ENCODE measurements around the gene ACACA. TPM values are rescaled to one million over a fixed set of nuclear protein-coding genes. Genes with fewer than 3 reads are reported as not detected.
A peak's percentile ranks its signal among the peaks of the same experiment; 100 is the strongest.

ACACA gene
- total RNA-seq, 2 experiments from 2014 or later, result 38.6 to 46.3 TPM

DNA sequence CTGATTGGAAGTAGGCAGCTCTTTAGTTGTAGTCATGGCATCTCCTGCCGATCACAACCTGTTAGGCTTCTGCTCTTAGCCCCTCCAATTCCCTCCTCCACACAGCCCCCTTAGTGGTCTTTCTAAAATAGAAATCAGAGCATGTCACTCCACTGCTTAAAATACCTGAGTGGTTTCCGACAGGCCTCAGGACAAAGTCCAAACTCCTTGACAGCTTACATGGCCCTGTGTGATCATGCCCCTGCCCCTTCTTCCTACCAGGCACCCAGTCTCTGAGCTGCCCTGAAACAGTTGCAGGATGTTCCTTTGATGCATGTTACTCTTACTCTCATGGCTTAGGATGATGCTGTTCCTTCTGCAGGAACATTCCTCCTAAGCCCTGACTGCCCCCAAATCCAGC, 310.6 kb downstream of the ACACA start:
- H3K36me3 Mint-ChIP-seq (ENCODE audit: low read depth), result peaks cover 36% of the 10 kb centered on the region
- H3K9me3 Mint-ChIP-seq, result no peaks in the 10 kb centered on the region
- no peak overlapping the region for H3K4me3 Mint-ChIP-seq
- H3K27me3 Mint-ChIP-seq, result no peaks in the 10 kb centered on the region
- ChIA-PET CTCF (no interaction called here), POLR2A (no interaction called here)
- no peak overlapping the region for H3K27ac Mint-ChIP-seq
- no peak for DNase-seq
- H3K4me1 Mint-ChIP-seq, result peaks cover 26% of the 10 kb centered on the region

DNA sequence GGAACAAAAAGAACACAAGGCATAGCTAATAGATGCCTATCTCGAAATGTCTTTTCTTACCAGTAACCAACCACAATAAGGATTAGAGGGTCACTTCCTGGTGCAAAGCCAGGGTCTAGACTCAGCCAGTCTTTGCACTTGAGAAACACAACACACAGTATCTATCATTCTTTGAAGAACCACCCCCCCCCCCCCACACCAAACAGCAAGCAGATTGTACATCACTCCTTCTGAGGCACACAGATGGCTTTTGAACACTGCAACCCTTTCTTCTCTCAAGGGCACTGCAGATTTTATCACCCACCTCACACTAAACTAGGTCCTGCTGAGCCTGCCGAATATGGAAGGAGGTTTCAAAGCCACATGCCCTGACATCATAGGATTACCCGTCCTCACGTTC, 312.2 kb downstream of the ACACA start:
- ChIA-PET CTCF (interaction anchor here (1.2 kb wide), 1 partner anchor 46 kb away, joined by 3 read pairs; no protein-coding TSS in a partner anchor), POLR2A (no interaction called here)
- no peak overlapping the region for H3K4me3 Mint-ChIP-seq
- H3K27ac Mint-ChIP-seq, result no peak overlapping the region
- DNase-seq, result no peak
- peaks cover 45% of the 10 kb centered on the region for H3K36me3 Mint-ChIP-seq (ENCODE audit: low read depth)
- H3K27me3 Mint-ChIP-seq, result no peaks in the 10 kb centered on the region
- H3K4me1 Mint-ChIP-seq, result peaks cover 43% of the 10 kb centered on the region
- no peaks in the 10 kb centered on the region for H3K9me3 Mint-ChIP-seq

DNA sequence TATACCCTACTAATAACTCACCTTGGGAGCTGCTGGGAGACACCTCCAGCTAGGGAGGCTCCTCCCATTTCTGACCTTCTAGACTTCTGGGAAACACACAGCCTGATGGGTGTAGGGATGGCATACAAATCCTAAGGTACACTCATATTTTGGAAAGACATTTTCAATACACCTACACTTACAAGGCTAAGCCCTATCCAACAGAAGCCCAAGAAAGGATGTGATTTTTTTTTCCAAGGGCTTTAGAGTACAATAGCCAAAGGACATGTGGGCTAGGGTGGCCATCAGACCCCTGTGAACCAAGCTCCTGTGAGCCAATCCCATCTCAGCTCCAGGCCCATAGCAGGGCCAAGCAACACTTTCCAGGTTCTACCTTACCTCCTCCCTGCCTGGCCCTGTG, 313.9 kb downstream of the ACACA start:
- peaks cover 44% of the 10 kb centered on the region for H3K36me3 Mint-ChIP-seq (ENCODE audit: low read depth)
- H3K4me1 Mint-ChIP-seq, result peaks cover 53% of the 10 kb centered on the region
- ChIA-PET POLR2A (no interaction called here), CTCF (no interaction called here)
- H3K27ac Mint-ChIP-seq, result no peak overlapping the region
- H3K9me3 Mint-ChIP-seq, result no peaks in the 10 kb centered on the region
- no peak overlapping the region for H3K4me3 Mint-ChIP-seq
- no peak for DNase-seq
- H3K27me3 Mint-ChIP-seq, result no peaks in the 10 kb centered on the region

DNA sequence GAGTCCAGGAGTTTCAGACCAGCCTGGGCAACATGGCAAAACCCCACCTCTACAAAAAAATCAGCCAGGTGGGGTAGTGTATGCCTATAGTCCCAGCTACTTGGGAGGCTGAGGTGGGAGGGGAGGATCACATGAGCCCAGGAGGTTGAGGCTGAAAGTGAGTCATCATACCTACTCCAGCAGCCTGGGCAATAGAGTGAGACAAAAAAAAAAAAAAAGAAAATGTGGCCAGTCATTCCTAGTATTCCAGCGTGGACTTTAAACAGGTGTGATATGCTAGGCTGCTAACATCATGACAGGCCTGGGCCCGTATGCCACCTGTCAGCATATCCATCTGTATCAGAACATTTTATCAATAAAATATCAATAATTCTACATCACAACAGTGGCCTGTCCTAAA, 314.6 kb downstream of the ACACA start:
- ChIA-PET CTCF (interaction anchor here (0.7 kb wide), 1 partner anchor 11 kb away, joined by 3 read pairs; no protein-coding TSS in a partner anchor), POLR2A (no interaction called here)
- peak; percentile 28 for DNase-seq
- Mint-ChIP-seq H3K27ac (peak overlapping the region; percentile 58), H3K27me3 (no peaks in the 10 kb centered on the region), H3K4me3 (no peak overlapping the region), H3K4me1 (peaks cover 59% of the 10 kb centered on the region), H3K36me3 (ENCODE audit: low read depth) (peaks cover 44% of the 10 kb centered on the region), H3K9me3 (no peaks in the 10 kb centered on the region)

GRCh38 chr17:37090941-37091340, 315.7 kb downstream of the ACACA start:
- CTCF ChIA-PET, result interaction anchor here (1.2 to 1.4 kb wide), 3 partner anchors 12 to 488 kb away, joined by 3 to 4 read pairs (median 4); no protein-coding TSS in a partner anchor
- no peak for DNase-seq
- H3K36me3 Mint-ChIP-seq (ENCODE audit: low read depth), result peaks cover 37% of the 10 kb centered on the region
- H3K27me3 Mint-ChIP-seq, result no peaks in the 10 kb centered on the region
- H3K4me1 Mint-ChIP-seq, result peaks cover 64% of the 10 kb centered on the region
- H3K9me3 Mint-ChIP-seq, result no peaks in the 10 kb centered on the region
- H3K4me3 Mint-ChIP-seq, result peak overlapping the region; percentile 46
- POLR2A ChIA-PET, result interaction anchor here (1.2 to 2.0 kb wide), 4 partner anchors 9 to 254 kb away, joined by 3 to 7 read pairs (median 5); partner anchors contain the start of gene AATF
- peak overlapping the region; percentile 99 for H3K27ac Mint-ChIP-seq

- Mint-ChIP-seq H3K4me3 (peak overlapping the region; percentile 46), H3K9me3 (no peaks in the 10 kb centered on the region), H3K27me3 (no peaks in the 10 kb centered on the region), H3K36me3 (ENCODE audit: low read depth) (peaks cover 32% of the 10 kb centered on the region), H3K4me1 (peaks cover 69% of the 10 kb centered on the region), H3K27ac (peak overlapping the region; percentile 99)
- POLR2A ChIA-PET, result interaction anchor here (1.2 to 2.3 kb wide), 7 partner anchors 8 to 488 kb away, joined by 3 to 7 read pairs (median 5); partner anchors contain the start of genes AATF and MRM1
- CTCF ChIA-PET, result interaction anchor here (0.9 to 1.4 kb wide), 4 partner anchors 8 to 487 kb away, joined by 3 to 4 read pairs (median 3); no protein-coding TSS in a partner anchor
- peak; percentile 82 for DNase-seq
Observed at GRCh38 chr17:37089956-37090355, 316.7 kb downstream of the ACACA start.

- H3K27me3 Mint-ChIP-seq, result no peaks in the 10 kb centered on the region
- H3K4me3 Mint-ChIP-seq, result no peak overlapping the region
- ChIA-PET POLR2A (interaction anchor here (0.7 to 2.3 kb wide), 6 partner anchors 7 to 543 kb away, joined by 3 to 7 read pairs (median 5); partner anchors contain the start of genes AATF, ACACA, MRM1 and TADA2A), CTCF (no interaction called here)
- no peak for DNase-seq
- H3K27ac Mint-ChIP-seq, result peak overlapping the region; percentile 99
- H3K36me3 Mint-ChIP-seq (ENCODE audit: low read depth), result peaks cover 25% of the 10 kb centered on the region
- H3K4me1 Mint-ChIP-seq, result peaks cover 65% of the 10 kb centered on the region
- no peaks in the 10 kb centered on the region for H3K9me3 Mint-ChIP-seq
Observed at GRCh38 chr17:37088913-37089312, 317.7 kb downstream of the ACACA start.

DNA sequence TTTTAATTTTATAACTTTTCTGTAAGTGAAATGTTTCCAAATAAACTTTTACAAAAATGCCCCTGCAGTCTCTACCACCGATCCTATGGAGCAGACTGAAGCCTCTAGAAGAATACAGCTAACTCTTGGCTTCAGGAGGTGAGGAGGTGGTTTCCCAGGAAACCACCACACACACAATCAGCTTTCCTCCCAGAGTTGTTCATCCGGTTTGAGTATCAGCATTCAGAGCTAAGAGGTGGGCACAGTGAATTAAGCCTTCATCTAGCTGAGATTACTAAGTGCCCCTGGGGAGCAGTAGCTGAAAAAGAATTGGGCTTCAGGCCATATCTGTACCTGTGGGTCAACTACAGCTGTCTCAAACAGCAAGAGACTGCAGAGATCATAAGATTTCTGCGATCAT, 318.2 kb downstream of the ACACA start:
- Mint-ChIP-seq H3K9me3 (no peaks in the 10 kb centered on the region), H3K36me3 (ENCODE audit: low read depth) (peaks cover 25% of the 10 kb centered on the region), H3K4me1 (peaks cover 65% of the 10 kb centered on the region), H3K4me3 (no peak overlapping the region), H3K27ac (peak overlapping the region; percentile 13), H3K27me3 (no peaks in the 10 kb centered on the region)
- CTCF ChIA-PET, result no interaction called here
- POLR2A ChIA-PET, result interaction anchor here (0.7 to 2.3 kb wide), 4 partner anchors 50 to 543 kb away, joined by 3 to 7 read pairs (median 4); partner anchors contain the start of genes ACACA, MRM1 and TADA2A
- DNase-seq, result peak; percentile 39

GRCh38 chr17:37087683-37088082, 319.0 kb downstream of the ACACA start:
- POLR2A ChIA-PET, result interaction anchor here (1.0 kb wide), 1 partner anchor 136 kb away, joined by 3 read pairs; no protein-coding TSS in a partner anchor
- H3K27ac Mint-ChIP-seq, result no peak overlapping the region
- no peak for DNase-seq
- no peaks in the 10 kb centered on the region for H3K9me3 Mint-ChIP-seq
- H3K27me3 Mint-ChIP-seq, result no peaks in the 10 kb centered on the region
- CTCF ChIA-PET, result no interaction called here
- H3K4me3 Mint-ChIP-seq, result no peak overlapping the region
- H3K4me1 Mint-ChIP-seq, result peaks cover 65% of the 10 kb centered on the region
- peaks cover 25% of the 10 kb centered on the region for H3K36me3 Mint-ChIP-seq (ENCODE audit: low read depth)

DNA sequence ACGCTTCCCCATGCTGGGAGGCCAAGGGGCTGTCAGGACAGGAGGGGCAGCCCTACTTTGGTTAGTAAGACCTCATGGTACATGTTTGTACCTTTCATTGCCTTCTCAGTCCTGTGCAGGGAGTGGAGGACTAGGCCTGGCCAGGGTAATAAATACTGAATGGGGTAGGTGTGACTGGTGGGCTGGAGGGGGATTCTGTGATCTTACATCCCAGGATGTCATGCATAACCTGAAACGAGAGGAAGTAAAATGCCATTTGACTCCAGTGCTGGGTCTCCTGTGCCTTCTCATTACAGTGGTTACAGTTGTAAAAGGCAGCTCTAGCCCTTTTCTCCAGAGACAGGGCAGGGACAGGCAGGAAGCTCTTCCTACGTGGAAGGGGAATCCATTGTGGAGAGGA, 319.7 kb downstream of the ACACA start:
- ChIA-PET CTCF (no interaction called here), POLR2A (no interaction called here)
- Mint-ChIP-seq H3K4me3 (no peak overlapping the region), H3K4me1 (peaks cover 58% of the 10 kb centered on the region), H3K36me3 (ENCODE audit: low read depth) (peaks cover 25% of the 10 kb centered on the region), H3K27ac (no peak overlapping the region), H3K27me3 (no peaks in the 10 kb centered on the region), H3K9me3 (no peaks in the 10 kb centered on the region)
- DNase-seq, result no peak

- ChIA-PET CTCF (no interaction called here), POLR2A (no interaction called here)
- Mint-ChIP-seq H3K9me3 (no peaks in the 10 kb centered on the region), H3K27ac (no peak overlapping the region), H3K4me3 (no peak overlapping the region), H3K36me3 (ENCODE audit: low read depth) (peaks cover 25% of the 10 kb centered on the region), H3K27me3 (no peaks in the 10 kb centered on the region), H3K4me1 (peaks cover 51% of the 10 kb centered on the region)
- no peak for DNase-seq
Observed at GRCh38 chr17:37086334-37086733, 320.3 kb downstream of the ACACA start.

GRCh38 chr17:37084372-37084771, 322.3 kb downstream of the ACACA start:
- no peak for DNase-seq
- Mint-ChIP-seq H3K9me3 (peaks cover 4% of the 10 kb centered on the region), H3K27me3 (no peaks in the 10 kb centered on the region), H3K36me3 (ENCODE audit: low read depth) (peaks cover 16% of the 10 kb centered on the region), H3K4me3 (no peak overlapping the region), H3K4me1 (peaks cover 32% of the 10 kb centered on the region), H3K27ac (no peak overlapping the region)
- ChIA-PET CTCF (no interaction called here), POLR2A (no interaction called here)

DNA sequence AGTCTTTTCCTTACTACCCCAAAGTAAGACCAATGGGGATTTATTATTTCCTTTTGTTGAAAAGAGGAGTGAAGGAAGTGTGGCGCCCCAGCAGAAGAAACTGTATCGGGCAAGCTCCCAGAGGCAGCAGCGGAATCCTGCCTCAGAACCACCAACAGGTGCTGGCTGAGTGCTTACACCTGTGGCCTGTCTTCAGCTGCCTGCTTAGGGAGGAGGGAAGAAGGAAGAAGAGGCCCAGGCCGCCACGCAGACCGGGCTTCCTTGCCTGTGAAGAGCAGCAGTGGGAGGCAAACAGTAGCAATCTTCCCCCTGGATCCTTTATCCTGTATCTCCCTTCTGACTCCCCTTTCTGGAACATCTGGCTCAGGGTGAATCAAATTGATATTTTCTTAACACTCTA, 323.2 kb downstream of the ACACA start:
- Mint-ChIP-seq H3K4me1 (peaks cover 23% of the 10 kb centered on the region), H3K4me3 (no peak overlapping the region), H3K27me3 (no peaks in the 10 kb centered on the region), H3K36me3 (ENCODE audit: low read depth) (peaks cover 13% of the 10 kb centered on the region), H3K9me3 (peaks cover 6% of the 10 kb centered on the region), H3K27ac (no peak overlapping the region)
- DNase-seq, result no peak
- ChIA-PET POLR2A (no interaction called here), CTCF (no interaction called here)

DNA sequence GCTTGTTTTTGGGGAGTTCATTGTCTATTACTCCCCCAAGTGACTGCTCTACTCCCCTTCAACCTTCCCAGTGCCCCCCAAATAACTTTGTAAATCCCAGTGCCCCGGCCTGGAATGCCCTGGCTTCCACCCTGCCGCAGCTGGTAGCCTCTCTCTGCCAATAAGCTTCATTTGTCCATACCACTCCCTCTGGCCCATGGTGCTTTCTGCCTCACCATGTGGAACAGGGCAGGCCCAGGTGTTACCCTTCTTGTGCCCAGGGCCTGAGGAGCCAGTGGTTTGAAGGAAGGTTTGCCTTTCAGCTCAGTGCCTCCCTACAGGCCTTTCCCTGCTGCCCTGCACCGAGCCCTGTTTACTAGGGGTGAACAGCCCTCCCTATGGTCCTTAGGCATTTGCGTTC, 323.7 kb downstream of the ACACA start:
- H3K27ac Mint-ChIP-seq, result no peak overlapping the region
- CTCF ChIA-PET, result no interaction called here
- peaks cover 19% of the 10 kb centered on the region for H3K4me1 Mint-ChIP-seq
- DNase-seq, result no peak
- H3K36me3 Mint-ChIP-seq (ENCODE audit: low read depth), result peaks cover 13% of the 10 kb centered on the region
- H3K27me3 Mint-ChIP-seq, result no peaks in the 10 kb centered on the region
- POLR2A ChIA-PET, result no interaction called here
- H3K4me3 Mint-ChIP-seq, result no peak overlapping the region
- H3K9me3 Mint-ChIP-seq, result peaks cover 6% of the 10 kb centered on the region

All from activated CD4-positive, alpha-beta memory T cell treated with anti-CD3 and anti-CD28 coated beads, Interleukin-2, amount 10 ng/mL, durations not matched to agents 7 days and 5 days (primary cell).